DND-41 (cell line): ENCODE results near the gene TINAGL1.

ENCODE experiments used
- ATAC-seq: fragments of 200-7000 bp; cut with Tn5 transposase; 3 replicates; pipeline ENCODE4 v1.9.1; 2021; ENCODE audit warnings: low read depth; ENCODE audit not compliant: insufficient read depth
- DNase-seq: peaks from one replicate; pipeline ENCODE4 v3.0.0-alpha.2; 2020
- H2AFZ ChIP-seq: 2 replicates; pipeline ENCODE4 v1.6.0; 2012; ENCODE audit warnings: low read depth, low read length
- H3K27ac ChIP-seq: 2 replicates; pipeline ENCODE4 v1.5.1; 2012; ENCODE audit warnings: low read length, inconsistent platforms
- H3K27me3 ChIP-seq: fragments of 200-600 bp; sonication (generic); 2 replicates; pipeline ENCODE4 v1.6.0; 2012; ENCODE audit warnings: low read length, mild to moderate bottlenecking, inconsistent platforms; ENCODE audit not compliant: insufficient read depth, poor library complexity
- H3K36me3 ChIP-seq: 2 replicates; pipeline ENCODE4 v1.5.1; 2012; ENCODE audit warnings: low read length, inconsistent platforms; ENCODE audit not compliant: insufficient read depth
- H3K4me1 ChIP-seq: 2 replicates; pipeline ENCODE4 v1.5.1; 2012; ENCODE audit warnings: mild to moderate bottlenecking, low read length; ENCODE audit not compliant: insufficient read depth
- H3K4me2 ChIP-seq: 2 replicates; pipeline ENCODE4 v1.6.0; 2012; ENCODE audit warnings: mild to moderate bottlenecking, moderate library complexity, low read length, inconsistent platforms; ENCODE audit not compliant: insufficient read depth
- H3K4me3 ChIP-seq, 2 experiments: fragments of 200-600 bp in 1 of 2; shearing (Covaris generic) in 1 of 2; 2 replicates each; pipeline ENCODE4 v1.5.1; 2012 to 2016; ENCODE audit warnings: inconsistent platforms in 2 of 2, low read length in 2 of 2, mild to moderate bottlenecking in 2 of 2, low read depth in 1 of 2, moderate library complexity in 1 of 2
- H3K79me2 ChIP-seq: 2 replicates; pipeline ENCODE4 v1.6.0; 2012; ENCODE audit warnings: low read length, inconsistent platforms; ENCODE audit not compliant: insufficient read depth
- H3K9ac ChIP-seq: 2 replicates; pipeline ENCODE4 v1.6.0; 2012; ENCODE audit warnings: low read depth, mild to moderate bottlenecking, inconsistent platforms, low read length, moderate library complexity
- H3K9me3 ChIP-seq: 2 replicates; pipeline ENCODE4 v1.5.1; 2012; ENCODE audit warnings: low read length, moderate library complexity, mild to moderate bottlenecking, inconsistent platforms; ENCODE audit not compliant: insufficient read depth, severe bottlenecking
- H4K20me1 ChIP-seq: 2 replicates; pipeline ENCODE4 v1.6.0; 2012; ENCODE audit warnings: low read length; ENCODE audit not compliant: insufficient read depth
- CTCF ChIP-seq: IDR thresholded peaks from 2 replicates; pipeline ENCODE4 v1.5.1; 2012; ENCODE audit warnings: borderline replicate concordance, low read length, moderate library complexity, mild to moderate bottlenecking; ENCODE audit not compliant: poor library complexity, severe bottlenecking; ENCODE audit errors: extremely low read depth
- EZH2 ChIP-seq: IDR thresholded peaks from 3 replicates; pipeline ENCODE4 v1.6.1; 2012; ENCODE audit warnings: borderline replicate concordance, low read depth, mild to moderate bottlenecking, moderate library complexity, low read length, inconsistent platforms; ENCODE audit not compliant: severe bottlenecking

Gene TINAGL1

GRCh38 chr1:31580891-31581603, 4.7 kb downstream of the TINAGL1 start:
- Histone ChIP-seq H2AFZ (no peak overlapping the region), H3K27ac (no peak overlapping the region), H3K4me1 (no peaks in the 10 kb centered on the region), H4K20me1 (peaks cover 4% of the 10 kb centered on the region; the same call in 1 of the 2 replicates), H3K9ac (no peak overlapping the region), H3K27me3 (no peaks in the 10 kb centered on the region), H3K4me3 (no peak overlapping the region), H3K36me3 (no peaks in the 10 kb centered on the region), H3K4me2 (no peak overlapping the region), H3K9me3 (no peaks in the 10 kb centered on the region), H3K79me2 (no peaks in the 10 kb centered on the region)
- TF ChIP-seq CTCF (no peak), EZH2 (no peak)
- no peak for ATAC-seq
- no peak for DNase-seq

- H3K9me3 ChIP-seq, result no peaks in the 10 kb centered on the region
- H3K4me1 ChIP-seq, result no peaks in the 10 kb centered on the region
- ATAC-seq (no peak), DNase-seq (no peak)
- peaks cover 4% of the 10 kb centered on the region; the same call in 1 of the 2 replicates for H4K20me1 ChIP-seq
- no peak overlapping the region for H3K9ac ChIP-seq
- H3K27ac ChIP-seq, result no peak overlapping the region
- H3K4me3 ChIP-seq, result no peak overlapping the region
- H3K36me3 ChIP-seq, result no peaks in the 10 kb centered on the region
- no peak overlapping the region for H2AFZ ChIP-seq
- H3K27me3 ChIP-seq, result no peaks in the 10 kb centered on the region
- TF ChIP-seq EZH2, result no peak
- no peak for TF ChIP-seq CTCF
- no peak overlapping the region for H3K4me2 ChIP-seq
- no peaks in the 10 kb centered on the region for H3K79me2 ChIP-seq
Observed at GRCh38 chr1:31581821-31582810, 5.8 kb downstream of the TINAGL1 start.

GRCh38 chr1:31583082-31583994, 7.0 kb downstream of the TINAGL1 start:
- H3K4me3 ChIP-seq, result no peak overlapping the region
- no peak for TF ChIP-seq CTCF
- no peak for TF ChIP-seq EZH2
- no peak overlapping the region for H3K4me2 ChIP-seq
- no peak overlapping the region for H3K27ac ChIP-seq
- H2AFZ ChIP-seq, result no peak overlapping the region
- H3K79me2 ChIP-seq, result no peaks in the 10 kb centered on the region
- H3K4me1 ChIP-seq, result no peaks in the 10 kb centered on the region
- peaks cover 4% of the 10 kb centered on the region; the same call in 1 of the 2 replicates for H4K20me1 ChIP-seq
- DNase-seq (no peak), ATAC-seq (no peak)
- no peaks in the 10 kb centered on the region for H3K9me3 ChIP-seq
- no peak overlapping the region for H3K9ac ChIP-seq
- no peaks in the 10 kb centered on the region for H3K27me3 ChIP-seq
- H3K36me3 ChIP-seq, result no peaks in the 10 kb centered on the region
